HepG2 (cell line): Measurements from ENCODE around the gene ZFP1. TPM values are rescaled to one million over a fixed set of nuclear protein-coding genes. Genes with fewer than 3 reads are reported as not detected.

Experiments
- ATF4 ChIP-seq, 2 experiments: fragments of 450-650 bp in 1 of 2; sonication (generic) in 1 of 2; formaldehyde crosslinking; IDR thresholded peaks; 2 replicates each; pipeline versions ENCODE4 v1.5.0 to v1.8.0; 2020 to 2022; ENCODE audit warnings: mild to moderate bottlenecking in 1 of 2, missing genetic modification reagents in 1 of 2
- GABPA ChIP-seq, 2 experiments: IDR thresholded peaks; 2 replicates each; pipeline ENCODE4 v1.6.1; 2011 to 2016; ENCODE audit warnings: low read depth in 2 of 2, low read length in 1 of 2, missing biosample characterization in 1 of 2, missing genetic modification characterization in 1 of 2
- MBD4 ChIP-seq: IDR thresholded peaks from 2 replicates; pipeline ENCODE4 v1.6.1; 2012; ENCODE audit warnings: low read length, inconsistent platforms, borderline replicate concordance
- MTA3 ChIP-seq: sonication (generic); formaldehyde crosslinking; IDR thresholded peaks from 2 replicates; pipeline ENCODE4 v1.4.0; 2020; ENCODE audit warnings: missing genetic modification reagents
- SNAI1 ChIP-seq: sonication (generic); formaldehyde crosslinking; IDR thresholded peaks from 2 replicates; pipeline ENCODE4 v1.5.0; 2020; ENCODE audit warnings: mild to moderate bottlenecking, missing genetic modification reagents, borderline replicate concordance
- SP140L ChIP-seq: sonication (generic); formaldehyde crosslinking; IDR thresholded peaks from 2 replicates; pipeline ENCODE4 v1.4.0; 2020; ENCODE audit warnings: missing genetic modification reagents, borderline replicate concordance
- TOPORS ChIP-seq: sonication (generic); formaldehyde crosslinking; IDR thresholded peaks from 2 replicates; pipeline ENCODE4 v1.8.0; 2023; ENCODE audit warnings: mild to moderate bottlenecking, missing genetic modification reagents
- ZNF280D ChIP-seq: sonication (generic); formaldehyde crosslinking; IDR thresholded peaks from 2 replicates; pipeline ENCODE4 v1.5.1; 2020; ENCODE audit warnings: mild to moderate bottlenecking, missing genetic modification reagents
- ZNF282 ChIP-seq: fragments of 450-650 bp; IDR thresholded peaks from 2 replicates; pipeline ENCODE4 v1.6.1; 2018; ENCODE audit not compliant: partially characterized antibody
- ZNF407 ChIP-seq: sonication (generic); formaldehyde crosslinking; IDR thresholded peaks from one replicate; pipeline ENCODE4 v1.5.1; 2020; ENCODE audit warnings: mild to moderate bottlenecking, missing genetic modification reagents; ENCODE audit errors: not compliant biosample characterization
- ZNF484 ChIP-seq: sonication (generic); formaldehyde crosslinking; IDR thresholded peaks from 2 replicates; pipeline ENCODE4 v1.5.1; 2020; ENCODE audit warnings: mild to moderate bottlenecking, low read depth, missing genetic modification reagents, borderline replicate concordance
- ZNF660 ChIP-seq: sonication (generic); formaldehyde crosslinking; IDR thresholded peaks from 2 replicates; pipeline ENCODE4 v1.5.1; 2020; ENCODE audit warnings: mild to moderate bottlenecking, low read depth, missing genetic modification reagents, borderline replicate concordance
- ZNF703 ChIP-seq: sonication (generic); formaldehyde crosslinking; IDR thresholded peaks from 2 replicates; pipeline ENCODE4 v1.5.1; 2020; ENCODE audit warnings: missing genetic modification reagents, mild to moderate bottlenecking, moderate library complexity, borderline replicate concordance
- ZNF816 ChIP-seq: sonication (generic); formaldehyde crosslinking; IDR thresholded peaks from 2 replicates; pipeline ENCODE4 v1.8.0; 2022; ENCODE audit warnings: missing genetic modification reagents, mild to moderate bottlenecking, borderline replicate concordance
- polyA plus RNA-seq, 8 experiments: library from polyadenylated mRNA; depleted of rRNA in 3 of 8; stranded (reverse) in 7 of 8; unstranded in 1 of 8; fragments of >200 nt; fragmentation: Illumina TruSeq in 4 of 8; extraction: Trizol in 4 of 8; gene quantifications; 2 replicates each; pipeline versions ENCODE4 v1.2.1 to v1.2.3, GENCODE V29; 2011 to 2016; ENCODE audit warnings: low read depth in 4 of 8, missing spikeins in 1 of 8, mixed read lengths in 1 of 8; ENCODE audit not compliant: insufficient read depth in 1 of 8
- total RNA-seq, 5 experiments: library from RNA; depleted of rRNA; stranded (reverse); fragments of >200 nt; fragmentation: Illumina TruSeq; extraction: Trizol; gene quantifications; 2 replicates each; pipeline ENCODE4 v1.2.3, GENCODE V29; 2016; ENCODE audit warnings: low read depth in 1 of 5

ZFP1 gene
- total and polyA plus RNA-seq, 2 of the 13 experiments (the other 11 are each of a cell fraction or from before 2014, with no cell fraction given): 8.3 to 14.0 TPM

- TF ChIP-seq ZNF407 (CRISPR knock-in tag): peak; percentile 99
- TF ChIP-seq ZNF282: no peak
- TF ChIP-seq ZNF660 (CRISPR knock-in tag): no peak
- TF ChIP-seq MTA3 (CRISPR knock-in tag): no peak
- TF ChIP-seq ZNF484 (CRISPR knock-in tag): no peak
- TF ChIP-seq ATF4 (CRISPR knock-in tag; IDR thresholded peaks at IDR 0.05): no peak
- TF ChIP-seq MBD4: no peak
- TF ChIP-seq GABPA (IDR thresholded peaks at IDR 0.05; ENCODE audit: low read depth, low read length): no peak
- TF ChIP-seq GABPA (CRISPR knock-in tag; IDR thresholded peaks at IDR 0.05; ENCODE audit: low read depth): peak; percentile 8; the same call in 1 of the 2 replicates
- peak; percentile 74; the same call in 1 of the 2 replicates for TF ChIP-seq SP140L
- TF ChIP-seq SNAI1 (CRISPR knock-in tag): no peak
- peak; percentile 79 for TF ChIP-seq ZNF280D
- 0 out of 2 replicates have a peak, but pooled peaks have one; percentile 51 for TF ChIP-seq TOPORS (CRISPR knock-in tag)
- 0 out of 2 replicates have a peak, but pooled peaks have one; percentile 50 for TF ChIP-seq ZNF816 (CRISPR knock-in tag)
- no peak for TF ChIP-seq ZNF703
Observed at GRCh38 chr16:75110637-75111513, 37.4 kb upstream of the ZFP1 start (continued).
